Heart left ventricle (tissue), 16 donors: ENCODE measurements around the gene CSTF3. TPM values are rescaled to one million over a fixed set of nuclear protein-coding genes. Genes with fewer than 3 reads are reported as not detected.

Source experiments
- ATAC-seq, 4 donors: fragments of 200-7000 bp; cut with Tn5 transposase; one replicate each; pipeline ENCODE4 v1.9.1; 2020 to 2022; ENCODE audit warnings: moderate library complexity in 4 of 4, mild to moderate bottlenecking in 3 of 4, moderate number of reproducible peaks in 1 of 4
- DNase-seq, 5 donors: peaks; one replicate each; pipeline ENCODE4 v3.0.0-alpha.2; 2020
- H3K27ac ChIP-seq, 12 donors: fragments of 200-600 bp; sonication (generic) in 4 of 12; one replicate each; pipeline versions ENCODE4 v1.5.0 to v1.8.0; 2016 to 2022; ENCODE audit warnings: mild to moderate bottlenecking in 2 of 12
- H3K27me3 ChIP-seq, 9 donors: fragments of 200-600 bp; sonication (generic) in 2 of 9; one replicate each; pipeline versions ENCODE4 v1.5.1 to v1.8.0; 2016 to 2022; ENCODE audit warnings: mild to moderate bottlenecking in 3 of 9
- H3K36me3 ChIP-seq, 9 donors: fragments of 200-600 bp; sonication (generic) in 2 of 9; one replicate each; pipeline versions ENCODE4 v1.5.0 to v1.8.0; 2018 to 2022; ENCODE audit warnings: mild to moderate bottlenecking in 2 of 9
- H3K4me1 ChIP-seq, 12 donors: fragments of 200-600 bp; sonication (generic) in 4 of 12; one replicate each; pipeline versions ENCODE4 v1.5.0 to v1.8.0; 2016 to 2022; ENCODE audit warnings: mild to moderate bottlenecking in 3 of 12
- H3K4me3 ChIP-seq, 12 donors: fragments of 200-600 bp; sonication (generic) in 4 of 12; one replicate each; pipeline versions ENCODE4 v1.5.0 to v1.8.0; 2017 to 2022; ENCODE audit warnings: mild to moderate bottlenecking in 9 of 12, moderate library complexity in 4 of 12
- H3K9me3 ChIP-seq, 12 donors: fragments of 200-600 bp; sonication (generic) in 4 of 12; one replicate each; pipeline versions ENCODE4 v1.5.0 to v1.8.0; 2016 to 2022; ENCODE audit warnings: mild to moderate bottlenecking in 1 of 12
- CTCF ChIP-seq, 12 donors: fragments of 200-600 bp; sonication (generic) in 4 of 12; IDR thresholded peaks; one replicate each; pipeline versions ENCODE4 v1.5.0 to v1.8.0; 2018 to 2022; ENCODE audit warnings: antibody characterized with exemption in 12 of 12, mild to moderate bottlenecking in 5 of 12
- POLR2A ChIP-seq, 2 donors: fragments of 450-650 bp; IDR thresholded peaks; one replicate each; pipeline ENCODE4 v1.6.1; 2017; ENCODE audit warnings: antibody characterized with exemption in 2 of 2, mild to moderate bottlenecking in 2 of 2, moderate library complexity in 2 of 2
- WGBS, 4 donors: extraction: QIAGEN DNeasy Blood & Tissue Kit in 2 of 4; methylation state at CpG; one replicate each; pipeline versions ENCODE4 v1.1.5 to v1.1.7; 2013 to 2018; 5-methylcytosine and 5-hydroxymethylcytosine counted together
- intact Hi-C, 10 donors: fragments of 100-400 bp; cut with DNase I; formaldehyde crosslinking; loops; one replicate each; pipeline versions ENCODE4 v1.11.1 to v1.14.2; 2022
- polyA plus RNA-seq, 2 donors: library from polyadenylated mRNA; stranded (reverse); fragments of 200-250 nt; gene quantifications; one replicate each; pipeline ENCODE4 v1.2.3, GENCODE V29; 2013
- total RNA-seq, 9 donors: library from RNA; depleted of rRNA in 2 of 9; stranded (reverse); fragments of >200 nt in 2 of 9; fragmentation: NEBNext Ultra II Directional in 3 of 9; extraction: Animal tissue kit (Norgen Biotek cat#: 25700) in 3 of 9; gene quantifications; one replicate each; pipeline versions ENCODE4 v1.1.0 to v1.2.4, GENCODE V29; 2016 to 2023
- donor health status: ischemic (EF 13 %, LVEDD 7.1; RV severe dilation, severe dysfunction).
- donor health status: healthy with polysubstance abuse.
- donor health status: DM: no; HTN: yes; CAD: no.
- donor health status: DM: no; HTN: no; CAD: no.
- donor health status: ischemic (EF 25% LVEDD 6.9; RV normal size, moderate dysfunction).
- donor health status: ischemic (EF 25% LVEDD 5.7; RV mildly dilated, moderate dysfunction).
- donor health status: healthy.
- donor health status: DM: yes; HTN: yes; CAD: no.
- donor health status: ischemic (EF 35%, LVEDD 5.7; RV mildly dilated, moderate dysfunction).
- donor health status: nonischemic (EF 11% LVEDD 7.7; RV severe dilation, severe dysfunction).
- donor health status: DM: yes; HTN: yes; CAD: no.
- donor health status: PGD.
- donor health status: ischemic (EF 29% LVEDD 5.4; RV normal size, mild dysfunction).
- donor health status: nonischemic (EF 23%, LVEDD 6.1; RV moderate dilation, normal function).

The CSTF3 gene
- total and polyA plus RNA-seq, 11 donors: 5.9 to 23.6 (median 13.2) TPM

- H3K27me3 ChIP-seq: no peaks in the 10 kb centered on the region
- ATAC-seq: peak in 1 of 4 donors; percentile 11
- intact Hi-C loops: no loop called here
- no peaks in the 10 kb centered on the region for H3K36me3 ChIP-seq
- TF ChIP-seq CTCF (IDR thresholded peaks at IDR 0.05) (no peak), POLR2A (IDR thresholded peaks at IDR 0.05) (no peak)
- peak overlapping the region in 1 of 12 donors; percentile 61 for H3K27ac ChIP-seq
- no peak for DNase-seq
- H3K4me1 ChIP-seq: peaks cover 0 to 17% (median 0%) of the 10 kb centered on the region in 12 donors
- WGBS, 4 donors: 85 to 89% (median 87%) methylated on average over 14 of the region's 14 CpGs
- no peaks in the 10 kb centered on the region for H3K9me3 ChIP-seq
- peak overlapping the region in 1 of 12 donors; percentile 36 for H3K4me3 ChIP-seq
Measured at GRCh38 chr11:33197915-33198727, 36.8 kb upstream of the CSTF3 start.

GRCh38 chr11:33195462-33196173 is 34.3 kb upstream of the CSTF3 start:
- 75 to 81% (median 79%) methylated on average over 4 of the region's 4 CpGs for WGBS, 4 donors
- DNase-seq (no peak), ATAC-seq (peak in 1 of 4 donors; percentile 24)
- no peaks in the 10 kb centered on the region for H3K27me3 ChIP-seq
- no peak overlapping the region for H3K4me3 ChIP-seq
- no peaks in the 10 kb centered on the region for H3K36me3 ChIP-seq
- H3K27ac ChIP-seq: peak overlapping the region in 2 of 12 donors; percentile 2 to 73
- H3K9me3 ChIP-seq: no peaks in the 10 kb centered on the region
- intact Hi-C loops: no loop called here
- H3K4me1 ChIP-seq: peaks cover 0 to 17% (median 0%) of the 10 kb centered on the region in 12 donors
- TF ChIP-seq POLR2A (IDR thresholded peaks at IDR 0.05) (no peak), CTCF (IDR thresholded peaks at IDR 0.05) (no peak)

- Histone ChIP-seq H3K27me3 (no peaks in the 10 kb centered on the region), H3K27ac (no peak overlapping the region), H3K4me1 (peaks cover 0 to 17% (median 0%) of the 10 kb centered on the region in 12 donors), H3K4me3 (no peak overlapping the region), H3K36me3 (no peaks in the 10 kb centered on the region), H3K9me3 (no peaks in the 10 kb centered on the region)
- intact Hi-C loops: no loop called here
- ATAC-seq (no peak), DNase-seq (no peak)
- no peak for TF ChIP-seq CTCF (IDR thresholded peaks at IDR 0.05)
- no peak for TF ChIP-seq POLR2A (IDR thresholded peaks at IDR 0.05)
- 84 to 94% (median 89%) methylated on average over 4 of the region's 4 CpGs for WGBS, 4 donors
Measured at GRCh38 chr11:33194455-33194854, 33.2 kb upstream of the CSTF3 start.

- no peaks in the 10 kb centered on the region for H3K27me3 ChIP-seq
- intact Hi-C loops: no loop called here
Measured at GRCh38 chr11:33191467-33191866, 30.2 kb upstream of the CSTF3 start.

More at GRCh38 chr11:33191467-33191866, 30.2 kb upstream of the CSTF3 start:
- ATAC-seq (no peak), DNase-seq (no peak)
- H3K36me3 ChIP-seq: no peaks in the 10 kb centered on the region
- no peak overlapping the region for H3K27ac ChIP-seq
- TF ChIP-seq CTCF (IDR thresholded peaks at IDR 0.05) (no peak), POLR2A (IDR thresholded peaks at IDR 0.05) (no peak)
- peaks cover 0 to 23% (median 0%) of the 10 kb centered on the region in 12 donors for H3K4me1 ChIP-seq
- H3K4me3 ChIP-seq: no peak overlapping the region
- H3K9me3 ChIP-seq: no peaks in the 10 kb centered on the region
